Embryonic facial prominence (tissue), 1 donor: Measurements from ENCODE around the gene DCAF4.
"Not testable (repeated sequence)": the region's sequence is repeated elsewhere in the genome, so short reads cannot be mapped to it uniquely, and the experiment has no call there.

ENCODE experiments used
- DNase-seq: peaks from one replicate; pipeline ENCODE4 v3.0.0-alpha.2; 2016; ENCODE audit errors: extremely low spot score

Gene DCAF4

DNA sequence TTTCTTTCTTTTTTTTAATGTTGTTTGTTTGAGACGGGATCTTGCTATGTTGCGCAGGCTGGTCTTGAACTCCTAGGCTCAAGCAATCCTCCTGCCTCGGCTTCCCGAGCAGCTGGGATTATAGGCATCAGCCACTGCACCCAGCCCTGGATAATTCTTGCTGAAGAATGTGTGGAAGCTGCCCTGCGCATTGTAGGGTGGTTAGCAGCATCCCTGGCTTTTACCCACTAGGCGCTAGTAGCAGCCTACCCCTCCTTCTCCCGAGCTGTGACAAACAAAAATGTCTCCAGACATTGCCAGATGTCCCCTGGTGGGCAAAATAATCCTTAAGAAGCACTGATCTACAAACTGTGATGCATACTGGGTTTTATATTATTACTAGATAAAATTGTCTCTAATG lies 6.6 kb downstream of the DCAF4 start:
- DNase-seq, result no peak

DNA sequence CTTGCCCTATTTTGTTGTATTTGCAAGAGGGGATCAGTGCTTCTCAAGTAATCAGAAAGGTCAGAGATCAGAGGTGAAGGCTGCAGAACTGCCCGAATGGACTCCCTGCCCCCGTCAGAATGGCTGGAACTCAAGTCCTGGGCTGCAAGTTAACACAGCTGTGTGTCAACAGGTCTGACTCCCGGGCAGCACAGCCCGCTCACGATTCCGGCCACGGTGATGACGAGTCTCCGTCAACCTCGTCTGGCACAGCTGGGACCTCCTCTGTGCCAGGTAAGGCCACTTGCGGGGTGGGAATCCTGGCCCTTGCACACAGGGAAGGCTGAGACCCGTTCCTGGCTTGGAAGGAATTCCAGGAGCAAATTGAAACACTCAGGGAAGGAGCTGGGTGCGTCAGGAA lies 13.4 kb downstream of the DCAF4 start:
- no peak for DNase-seq

DNA sequence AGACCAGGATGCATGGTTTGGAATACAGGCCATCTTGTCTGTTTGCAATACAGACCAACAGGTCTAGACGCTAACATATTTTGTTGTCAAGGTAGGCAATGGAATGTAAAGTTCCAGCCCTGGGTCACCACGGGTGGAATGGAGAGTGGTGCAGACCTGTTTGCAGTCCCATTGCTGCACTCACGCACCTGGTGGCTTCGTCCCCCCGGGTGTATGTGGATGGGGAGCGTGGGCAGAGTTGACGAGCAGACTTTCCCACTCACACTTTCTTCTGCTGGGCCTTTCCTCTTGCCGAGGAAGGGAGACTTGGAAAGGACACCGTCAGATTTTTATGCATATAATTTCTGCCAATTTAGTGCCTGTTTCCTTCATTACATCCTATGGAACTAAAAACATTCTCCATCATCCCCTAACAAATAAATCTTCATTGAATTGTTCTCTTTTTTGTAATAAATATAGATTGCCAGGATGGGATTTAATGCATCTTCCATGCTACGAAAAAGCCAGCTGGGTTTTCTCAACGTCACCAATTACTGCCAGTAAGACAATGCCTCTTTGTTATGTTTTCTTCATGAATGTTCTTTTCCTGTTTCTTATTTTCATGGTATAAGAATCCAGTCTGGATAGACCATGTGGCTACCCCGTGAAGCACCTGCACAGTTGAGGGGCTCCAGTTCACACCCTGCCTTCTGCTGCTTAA lies 15.2 kb downstream of the DCAF4 start:
- no peak for DNase-seq

DNA sequence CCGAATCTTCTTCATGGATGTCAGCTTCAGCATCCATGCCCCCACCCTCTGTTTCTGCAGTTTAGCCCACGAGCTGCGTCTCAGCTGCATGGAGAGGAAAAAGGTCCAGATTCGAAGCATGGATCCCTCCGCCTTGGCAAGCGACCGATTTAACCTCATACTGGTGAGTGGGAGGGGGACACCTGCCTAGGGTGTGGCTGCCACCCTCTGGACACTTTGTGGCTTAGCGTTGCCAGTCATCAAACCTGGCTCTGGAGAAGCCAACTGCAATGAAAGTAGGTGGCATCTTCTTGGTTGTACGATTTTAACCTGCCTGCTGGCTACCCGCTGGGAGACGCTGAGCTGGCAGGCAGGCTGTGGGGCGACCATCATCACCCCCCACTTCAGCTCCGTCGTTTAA lies 16.7 kb downstream of the DCAF4 start:
- DNase-seq, result no peak

- DNase-seq, result no peak
Measured at GRCh38 chr14:72943876-72944430, 17.7 kb downstream of the DCAF4 start.

DNA sequence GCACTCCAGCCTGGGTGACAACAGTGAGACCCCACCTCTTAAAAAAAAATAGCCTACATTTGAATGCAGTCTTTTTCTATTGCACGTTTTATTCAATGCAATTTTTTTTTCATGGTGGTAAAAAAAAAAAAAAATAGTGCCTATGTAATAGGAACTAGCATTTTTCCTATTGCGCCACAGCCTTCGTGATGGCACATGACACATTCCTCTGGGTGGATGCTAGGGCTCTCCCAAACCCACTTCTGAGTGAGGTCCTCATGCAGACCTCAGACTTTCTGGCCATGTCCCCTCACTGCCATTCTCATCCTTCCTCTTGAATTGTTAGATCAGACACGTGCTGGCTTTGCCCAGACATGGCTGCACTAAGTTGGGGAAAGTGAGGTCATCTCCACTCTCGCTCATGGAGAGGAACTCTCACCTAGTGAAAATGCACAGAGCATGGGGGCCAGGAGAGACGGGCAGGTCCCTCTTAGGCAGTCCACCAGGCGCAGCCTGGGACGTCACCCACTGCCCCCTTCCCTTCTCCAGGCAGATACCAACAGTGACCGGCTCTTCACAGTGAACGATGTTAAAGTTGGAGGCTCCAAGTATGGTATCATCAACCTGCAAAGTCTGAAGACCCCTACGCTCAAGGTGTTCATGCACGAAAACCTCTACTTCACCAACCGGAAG lies 19.2 kb downstream of the DCAF4 start:
- DNase-seq, result no peak

- DNase-seq, result no peak
Measured at GRCh38 chr14:72946491-72946890, 20.2 kb downstream of the DCAF4 start.

DNA sequence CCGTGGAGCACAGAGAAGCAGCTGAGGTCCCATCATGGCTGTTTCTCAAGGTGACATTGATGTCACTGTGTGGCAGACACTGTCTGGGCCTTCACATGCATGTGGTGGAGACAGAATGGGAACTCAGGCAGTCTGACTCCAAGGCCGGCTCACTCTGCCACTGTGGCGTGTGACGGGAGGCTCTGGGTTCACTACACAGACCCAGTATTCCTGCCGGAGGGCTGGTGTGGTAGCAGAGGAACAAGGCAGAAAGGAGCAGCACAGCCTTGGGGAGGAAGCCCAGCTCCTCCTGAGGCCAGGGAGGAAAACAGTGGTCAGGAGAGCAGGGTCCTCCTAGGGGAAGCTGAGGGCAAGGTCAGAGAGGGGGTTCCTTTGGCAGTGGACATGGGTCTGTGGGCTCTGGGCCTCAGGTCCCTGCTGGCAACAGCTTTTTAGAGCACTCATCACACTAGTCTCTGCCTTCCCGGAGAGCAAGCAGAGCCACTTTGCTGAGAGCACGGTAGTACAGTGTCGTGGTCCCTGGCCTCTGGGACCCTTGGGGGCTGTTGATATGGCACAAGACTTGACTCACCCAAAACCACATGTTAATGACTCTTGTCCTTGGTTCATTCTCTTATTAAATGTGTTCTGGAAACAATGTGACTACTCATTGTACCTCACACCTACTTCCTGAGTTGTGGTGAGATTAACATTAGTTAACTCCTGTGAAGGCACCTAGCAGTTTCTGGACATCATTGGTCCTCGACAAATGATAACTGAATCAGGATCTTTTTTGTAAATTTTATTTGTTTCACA lies 21.3 kb downstream of the DCAF4 start:
- no peak for DNase-seq

GRCh38 chr14:72948481-72949138 lies 22.3 kb downstream of the DCAF4 start:
- DNase-seq, result peak; percentile 16

GRCh38 chr14:72952171-72952570 lies 25.9 kb downstream of the DCAF4 start:
- no peak for DNase-seq

GRCh38 chr14:72956741-72957140 lies 30.5 kb downstream of the DCAF4 start:
- DNase-seq, result not testable (repeated sequence)

GRCh38 chr14:72957213-72957612 lies 30.9 kb downstream of the DCAF4 start:
- no peak for DNase-seq

DNA sequence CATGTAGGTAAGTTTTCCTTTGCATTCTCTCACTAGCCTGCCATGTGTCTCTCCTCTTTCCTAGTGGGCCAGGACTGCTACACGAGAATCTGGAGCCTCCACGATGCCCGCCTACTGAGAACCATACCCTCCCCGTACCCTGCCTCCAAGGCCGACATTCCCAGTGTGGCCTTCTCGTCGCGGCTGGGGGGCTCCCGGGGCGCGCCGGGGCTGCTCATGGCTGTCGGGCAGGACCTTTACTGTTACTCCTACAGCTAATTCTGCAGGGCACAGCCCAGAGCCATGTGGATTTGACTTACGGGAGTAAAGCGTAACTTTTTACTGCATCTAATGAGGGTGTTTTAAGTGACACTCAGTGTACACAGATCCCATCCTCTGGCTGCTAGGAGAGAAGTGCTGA lies 32.3 kb downstream of the DCAF4 start:
- no peak for DNase-seq

- DNase-seq, result not testable (repeated sequence)
Measured at GRCh38 chr14:72961016-72961415, 34.8 kb downstream of the DCAF4 start.

DNA sequence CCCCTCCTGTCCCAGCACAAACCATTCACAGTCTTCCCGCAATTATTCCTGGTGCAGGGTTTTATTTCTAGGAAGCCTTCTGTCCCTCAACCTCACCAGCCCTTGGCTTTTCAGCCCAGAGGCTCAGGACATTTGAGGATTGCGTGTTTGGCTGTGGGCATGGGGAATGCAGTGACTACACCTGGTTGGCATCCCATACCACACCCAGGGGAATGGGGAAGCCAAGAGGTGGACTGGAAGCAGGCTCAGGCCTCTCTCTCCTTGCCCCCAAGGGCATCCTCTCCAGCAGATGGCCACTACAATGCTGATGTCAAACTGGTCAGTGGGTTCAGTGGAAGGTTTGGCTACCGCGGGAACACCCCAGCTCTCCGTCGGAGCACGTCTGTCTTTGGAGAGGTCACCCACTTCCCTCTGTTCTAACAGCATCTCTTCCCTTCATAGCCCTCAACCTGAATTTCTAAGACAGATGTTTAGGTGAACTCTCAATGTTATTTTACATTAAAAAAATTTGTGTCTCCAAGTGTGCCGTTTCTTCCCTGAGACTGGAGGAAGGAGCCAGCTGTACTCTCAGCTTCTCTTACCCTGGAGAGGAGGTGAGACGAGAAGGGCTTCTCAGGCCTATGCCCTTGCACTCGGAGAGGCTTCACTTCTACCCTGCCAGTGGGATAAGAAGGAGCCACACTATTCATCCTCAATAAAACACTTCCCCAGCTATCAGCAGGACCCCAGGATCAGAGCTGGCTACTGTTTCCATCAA lies 35.5 kb downstream of the DCAF4 start:
- no peak for DNase-seq

DNA sequence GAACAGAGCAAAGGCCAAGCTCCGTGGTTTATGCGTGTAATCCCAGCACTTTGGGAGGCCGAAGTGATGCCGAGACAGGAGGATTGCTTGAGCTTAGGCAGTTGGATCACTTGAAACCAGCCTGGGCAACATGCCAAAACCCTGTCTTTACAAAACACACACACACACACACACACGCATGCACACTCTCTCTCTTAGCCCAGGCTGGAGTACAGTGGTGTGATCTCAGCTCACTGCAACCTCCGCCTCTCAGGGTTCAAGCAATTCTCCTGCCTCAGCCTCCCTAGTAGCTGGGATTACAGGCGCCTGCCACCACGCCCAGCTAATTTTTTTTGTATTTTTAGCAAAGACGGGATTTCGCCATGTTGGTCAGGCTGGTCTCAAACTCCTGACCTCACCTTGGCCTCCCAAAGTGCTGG lies 36.1 kb downstream of the DCAF4 start:
- not testable (repeated sequence) for DNase-seq

- no peak for DNase-seq
Measured at GRCh38 chr14:72962829-72963312, 36.6 kb downstream of the DCAF4 start.

DNA sequence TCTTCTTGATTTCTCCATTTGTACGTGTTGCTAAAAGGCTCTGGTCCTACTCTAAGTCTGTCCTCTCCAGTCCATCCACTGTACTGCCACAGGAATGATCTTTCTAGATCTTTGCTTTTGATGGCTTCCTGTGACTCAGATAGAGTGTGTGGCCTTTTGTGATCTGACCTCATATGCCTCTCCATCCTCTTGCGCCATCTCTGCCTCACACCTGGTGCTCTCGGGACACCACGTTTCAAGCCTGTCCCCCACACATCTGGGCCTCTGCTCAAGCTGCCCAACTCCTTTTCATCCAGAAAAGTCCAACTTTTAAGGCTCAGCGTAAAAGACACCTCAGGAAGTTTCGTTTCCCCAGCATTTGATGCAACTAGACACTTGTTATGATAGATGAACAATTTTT lies 39.0 kb downstream of the DCAF4 start:
- no peak for DNase-seq

GRCh38 chr14:72966038-72966437 lies 39.8 kb downstream of the DCAF4 start:
- no peak for DNase-seq

GRCh38 chr14:72968316-72968715 lies 42.1 kb downstream of the DCAF4 start:
- no peak for DNase-seq

DNA sequence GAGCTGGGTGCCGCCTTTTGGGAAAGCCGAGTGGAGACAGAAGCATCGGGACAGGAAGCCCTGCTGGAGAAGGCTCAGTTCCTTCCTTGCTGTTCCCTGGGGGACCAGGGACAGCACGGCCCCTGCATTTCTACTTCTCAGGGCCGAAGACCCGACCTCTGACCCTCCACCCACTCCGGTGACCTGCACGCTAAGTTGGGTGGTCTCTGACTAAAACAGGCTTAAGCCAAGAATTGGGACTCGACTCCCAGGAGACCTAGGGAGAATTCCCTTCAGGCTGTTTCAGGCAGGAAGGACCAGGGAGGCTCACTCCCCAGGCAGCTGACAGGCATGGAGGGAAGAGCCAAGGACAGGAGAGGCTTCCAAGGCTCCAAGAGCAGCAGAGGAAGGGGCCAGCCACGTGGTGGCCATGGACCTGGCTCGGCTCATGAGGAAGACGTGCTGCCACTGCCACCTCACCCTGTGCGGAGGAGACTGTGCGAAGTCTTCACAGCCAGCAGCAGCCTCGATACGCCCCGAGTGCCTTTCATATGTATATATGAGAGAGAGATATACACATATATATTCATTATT lies 43.9 kb downstream of the DCAF4 start:
- no peak for DNase-seq
